Measurements from ENCODE around the gene SPDYE4. TPM values are rescaled to one million over a fixed set of nuclear protein-coding genes. Genes with fewer than 3 reads are reported as not detected.

The SPDYE4 gene
- total RNA-seq, 1 experiment from 2014 or later, result not detected

GRCh38 chr17:8799570-8800212 is 41.3 kb upstream of the SPDYE4 start:
- Mint-ChIP-seq H3K9me3 (no peaks in the 10 kb centered on the region), H3K27ac (no peak overlapping the region), H3K4me1 (peaks cover 27% of the 10 kb centered on the region), H3K27me3 (ENCODE audit: low read depth) (peaks cover 4% of the 10 kb centered on the region; the same call in 1 of the 2 replicates), H3K4me3 (peak overlapping the region; percentile 54), H3K36me3 (no peaks in the 10 kb centered on the region)
- DNase-seq (ENCODE audit: low spot score) (no peak), ATAC-seq (no peak)
- POLR2A ChIA-PET, result interaction anchor here (0.6 to 1.4 kb wide), 3 partner anchors 89 to 196 kb away, joined by 3 to 7 read pairs (median 5); no protein-coding TSS in a partner anchor
- CTCF ChIA-PET, result interaction anchor here (0.5 to 8.9 kb wide), 35 partner anchors 8 to 993 kb away, joined by 3 to 132 read pairs (median 5); partner anchors contain the start of genes MYH10 and PIK3R5
- TF ChIP-seq TEAD1 (CRISPR knock-in tag; IDR thresholded peaks at IDR 0.05), result 0 out of 2 replicates have a peak, but pooled peaks have one; percentile 12
- TF ChIP-seq PREB (CRISPR knock-in tag; IDR thresholded peaks at IDR 0.05; ENCODE audit: borderline replicate concordance), result no peak

GRCh38 chr17:8798846-8799569 is 40.7 kb upstream of the SPDYE4 start, which contains the start of gene MFSD6L:
Gene MFSD6L, minus strand, starts transcription at chr17:8799365. Its CDS starts 245 bp downstream, at chr17:8799120.
- Mint-ChIP-seq H3K4me3 (peak within 1 kb of the TSS; percentile 81), H3K9me3 (no peaks in the 10 kb centered on the region), H3K27ac (peak within 1 kb of the TSS; percentile 27; the same call in 1 of the 2 replicates), H3K27me3 (ENCODE audit: low read depth) (peaks cover 4% of the 10 kb centered on the region; the same call in 1 of the 2 replicates), H3K4me1 (peaks cover 23% of the 10 kb centered on the region), H3K36me3 (no peaks in the 10 kb centered on the region)
- POLR2A ChIA-PET, result interaction anchor here (0.6 to 1.4 kb wide), 4 partner anchors 89 to 197 kb away, joined by 3 to 7 read pairs (median 6); partner anchors contain the start of gene PIK3R5
- TF ChIP-seq KAT7 (CRISPR knock-in tag; IDR thresholded peaks at IDR 0.05; ENCODE audit: borderline replicate concordance), result 0 out of 2 replicates have a peak, but pooled peaks have one; percentile 13
- TF ChIP-seq HMGXB4 (CRISPR knock-in tag; IDR thresholded peaks at IDR 0.05), result peak; percentile 79; the same call in 1 of the 2 replicates
- TF ChIP-seq FOXP4 (CRISPR knock-in tag; IDR thresholded peaks at IDR 0.05), result peak; percentile 25; the same call in 1 of the 2 replicates
- TF ChIP-seq IRF2 (CRISPR knock-in tag; IDR thresholded peaks at IDR 0.05; ENCODE audit: borderline replicate concordance, low read depth), result 0 out of 2 replicates have a peak, but pooled peaks have one; percentile 34
- TF ChIP-seq MAX (CRISPR knock-in tag; IDR thresholded peaks at IDR 0.05), result peak; percentile 63; the same call in 1 of the 2 replicates
- no peak for TF ChIP-seq HMGA2 (CRISPR knock-in tag; IDR thresholded peaks at IDR 0.05)
- TF ChIP-seq FOXK1 (CRISPR knock-in tag; IDR thresholded peaks at IDR 0.05), result 0 out of 2 replicates have a peak, but pooled peaks have one; percentile 14
- TF ChIP-seq OVOL2 (CRISPR knock-in tag; IDR thresholded peaks at IDR 0.05; ENCODE audit: borderline replicate concordance), result no peak
- TF ChIP-seq ETV6 (CRISPR knock-in tag; IDR thresholded peaks at IDR 0.05), result peak; percentile 22; the same call in 1 of the 2 replicates
- TF ChIP-seq ELF4 (CRISPR knock-in tag; IDR thresholded peaks at IDR 0.05; ENCODE audit: low read depth), result no peak
- TF ChIP-seq E2F4 (CRISPR knock-in tag; IDR thresholded peaks at IDR 0.05; ENCODE audit: borderline replicate concordance, low read depth), result 0 out of 2 replicates have a peak, but pooled peaks have one; percentile 23
- TF ChIP-seq USF2 (CRISPR knock-in tag; IDR thresholded peaks at IDR 0.05), result peak; percentile 47; the same call in 1 of the 2 replicates
- peak; percentile 39; the same call in 1 of the 2 replicates for TF ChIP-seq SP1 (CRISPR knock-in tag; conservative IDR thresholded peaks at IDR 0.05)
- TF ChIP-seq ZNF423 (CRISPR knock-in tag; IDR thresholded peaks at IDR 0.05), result peak; percentile 77
- no peak for TF ChIP-seq CREB1 (CRISPR knock-in tag; IDR thresholded peaks at IDR 0.05)
- ATAC-seq, result peak; percentile 96
- DNase-seq (ENCODE audit: low spot score), result peak; percentile 88
- CTCF ChIA-PET, result interaction anchor here (0.5 to 8.9 kb wide), 38 partner anchors 9 to 993 kb away, joined by 3 to 132 read pairs (median 5); partner anchors contain the start of genes MYH10 and PIK3R5

All from WTC11 (cell line).